CD4-positive, alpha-beta T cell treated with Interleukin-1 beta for 1 hour (primary cell): ENCODE data around the gene SLC6A13.
"Not testable (repeated sequence)": the region's sequence is repeated elsewhere in the genome, so short reads cannot be mapped to it uniquely, and the experiment has no call there.

ENCODE experiments used
- DNase-seq, 2 donors: peaks; one replicate each; pipeline ENCODE4 v3.0.0-alpha.2; 2020 to 2022

SLC6A13 gene

GRCh38 chr12:263574-263973 lies 938 bp upstream of the SLC6A13 start:
- no peak for DNase-seq

GRCh38 chr12:262113-262512 lies 523 bp downstream of the SLC6A13 start:
- DNase-seq: no peak

GRCh38 chr12:257521-258321 lies 4.9 kb downstream of the SLC6A13 start:
- DNase-seq: no peak

GRCh38 chr12:256958-257357 lies 5.7 kb downstream of the SLC6A13 start:
- DNase-seq: no peak

GRCh38 chr12:256225-256624 lies 6.4 kb downstream of the SLC6A13 start:
- no peak for DNase-seq

- no peak for DNase-seq
These were observed 7.7 kb downstream of the SLC6A13 start for GRCh38 chr12:254912-255311.

GRCh38 chr12:254039-254438 lies 8.6 kb downstream of the SLC6A13 start:
- no peak for DNase-seq

GRCh38 chr12:253116-253831 lies 9.4 kb downstream of the SLC6A13 start:
- DNase-seq: no peak

- no peak for DNase-seq
These were observed 10.0 kb downstream of the SLC6A13 start for GRCh38 chr12:252636-253035.

GRCh38 chr12:247271-247670 lies 15.4 kb downstream of the SLC6A13 start:
- DNase-seq: no peak

- no peak for DNase-seq
These were observed 19.3 kb downstream of the SLC6A13 start for GRCh38 chr12:243381-243780.

GRCh38 chr12:242496-242895 lies 20.1 kb downstream of the SLC6A13 start:
- DNase-seq: no peak

- DNase-seq: no peak
These were observed 21.4 kb downstream of the SLC6A13 start for GRCh38 chr12:241266-241665.

GRCh38 chr12:240566-240965 lies 22.1 kb downstream of the SLC6A13 start:
- DNase-seq: no peak

GRCh38 chr12:238736-239398 lies 23.8 kb downstream of the SLC6A13 start:
- no peak for DNase-seq

GRCh38 chr12:238116-238515 lies 24.5 kb downstream of the SLC6A13 start:
- no peak for DNase-seq

GRCh38 chr12:237026-237815 lies 25.4 kb downstream of the SLC6A13 start:
- DNase-seq: no peak

GRCh38 chr12:236445-236844 lies 26.2 kb downstream of the SLC6A13 start:
- DNase-seq: no peak

- DNase-seq: not testable (repeated sequence)
These were observed 26.7 kb downstream of the SLC6A13 start for GRCh38 chr12:235967-236366.

- DNase-seq: no peak
These were observed 27.7 kb downstream of the SLC6A13 start for GRCh38 chr12:234891-235415.

GRCh38 chr12:234019-234418 lies 28.6 kb downstream of the SLC6A13 start:
- no peak for DNase-seq

GRCh38 chr12:233615-233968 lies 29.0 kb downstream of the SLC6A13 start:
- no peak for DNase-seq
